GM12801 (cell line): Measurements from ENCODE around the gene MVD.

Source experiments
- CTCF ChIP-seq: IDR thresholded peaks from one replicate; pipeline ENCODE4 v1.5.1; 2011; ENCODE audit warnings: control low read depth; ENCODE audit not compliant: insufficient read length; ENCODE audit errors: extremely low read depth

Gene MVD

GRCh38 chr16:88700322-88700635 is 37.4 kb upstream of the MVD start:
- no peak for TF ChIP-seq CTCF

- TF ChIP-seq CTCF, result no peak
Measured at GRCh38 chr16:88699180-88699579, 36.3 kb upstream of the MVD start.

GRCh38 chr16:88698646-88699045 is 35.8 kb upstream of the MVD start:
- TF ChIP-seq CTCF, result no peak

- no peak for TF ChIP-seq CTCF
Measured at GRCh38 chr16:88697831-88698615, 35.1 kb upstream of the MVD start.

- TF ChIP-seq CTCF, result no peak
Measured at GRCh38 chr16:88697116-88697830, 34.4 kb upstream of the MVD start.

- TF ChIP-seq CTCF, result no peak
Measured at GRCh38 chr16:88696441-88696840, 33.5 kb upstream of the MVD start.

- TF ChIP-seq CTCF, result no peak
Measured at GRCh38 chr16:88695753-88696152, 32.9 kb upstream of the MVD start.
